Measurements from ENCODE around the gene ZC3H13.

DNA sequence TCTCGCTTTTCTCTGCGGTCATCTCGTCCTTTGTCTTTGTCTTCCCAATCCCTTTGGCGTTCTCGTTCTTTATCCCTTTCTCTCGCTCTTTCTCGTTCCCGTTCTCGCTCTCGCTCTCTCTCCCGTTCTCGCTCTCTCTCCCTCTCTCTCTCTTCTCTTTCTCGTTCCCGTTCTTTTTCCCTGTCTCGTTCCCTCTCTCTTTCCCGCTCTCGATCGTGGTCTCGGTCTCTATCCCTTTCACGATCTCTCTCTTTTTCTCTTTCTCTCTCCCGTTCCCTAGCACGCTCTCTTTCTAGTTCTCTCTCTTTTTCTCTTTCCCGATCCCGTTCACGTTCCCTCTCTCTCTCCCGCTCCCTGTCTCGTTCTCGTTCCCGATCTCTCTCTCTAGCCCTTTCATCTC, 77.2 kb downstream of the ZC3H13 start:
- TF ChIP-seq POLR2A (IDR thresholded peaks at IDR 0.05) (no peak), POLR2AphosphoS5 (IDR thresholded peaks at IDR 0.05; ENCODE audit: insufficient read depth in 1 of 2, low read depth in 1 of 2) (no peak)

Data from vagina (tissue), 2 donors.